ENCODE measurements around the gene ACADM. TPM values are rescaled to one million over a fixed set of nuclear protein-coding genes. Genes with fewer than 3 reads are reported as not detected.
"Not testable (repeated sequence)": the region's sequence is repeated elsewhere in the genome, so short reads cannot be mapped to it uniquely, and the experiment has no call there.

Gene ACADM
- polyA plus RNA-seq (2013, experiment 1 of 2) = 31.5 TPM
- polyA plus RNA-seq (2013, experiment 2 of 2) = 30.3 TPM

DNA sequence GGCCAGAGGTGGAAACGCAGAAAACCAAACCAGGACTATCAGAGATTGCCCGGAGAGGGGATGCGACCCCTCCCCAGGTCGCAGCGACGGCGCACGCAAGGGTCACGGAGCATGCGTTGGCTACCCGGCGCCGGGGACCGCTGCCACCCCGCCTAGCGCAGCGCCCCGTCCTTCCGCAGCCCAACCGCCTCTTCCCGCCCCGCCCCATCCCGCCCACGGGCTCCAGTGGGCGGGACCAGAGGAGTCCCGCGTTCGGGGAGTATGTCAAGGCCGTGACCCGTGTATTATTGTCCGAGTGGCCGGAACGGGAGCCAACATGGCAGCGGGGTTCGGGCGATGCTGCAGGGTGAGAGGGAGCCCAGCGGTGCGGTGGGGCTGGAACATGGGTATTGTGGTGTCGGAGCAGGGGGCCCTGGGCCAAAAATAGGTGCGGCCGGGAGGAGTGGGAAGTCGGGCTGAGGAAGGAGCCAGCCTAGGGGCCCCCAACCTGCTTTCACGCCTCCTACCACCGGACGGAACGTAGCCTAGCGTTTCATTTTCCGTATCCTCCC is at the start of gene ACADM:
Gene ACADM, plus strand, starts transcription at position 238 of the 551 bp plus-strand sequence. Its CDS starts 79 bp downstream, at position 317.
- H3K23ac ChIP-seq (ENCODE audit: low read depth, low read length, poor library complexity) = peak within 1 kb of the TSS; percentile 99
- H3K4me2 ChIP-seq (ENCODE audit: insufficient read depth, low read length, poor library complexity, severe bottlenecking) = peak within 1 kb of the TSS; percentile 45
- H2BK5ac ChIP-seq (ENCODE audit: low read length) = peak within 1 kb of the TSS; percentile 94
- H2BK12ac ChIP-seq (ENCODE audit: low read length) = no peak within 1 kb of the TSS
- peak within 1 kb of the TSS; percentile 71 for H3K14ac ChIP-seq (ENCODE audit: low read length)
- H3K27ac ChIP-seq (replicated peaks; ENCODE audit: low read length) = peak within 1 kb of the TSS; percentile 99
- peak within 1 kb of the TSS; percentile 17 for H4K8ac ChIP-seq (ENCODE audit: low read depth, low read length)
- peak; percentile 83 for DNase-seq (ENCODE audit: low spot score)
- H2BK15ac ChIP-seq (ENCODE audit: low read length) = peak within 1 kb of the TSS; percentile 64
- no peaks in the 10 kb centered on the region for H3K27me3 ChIP-seq (ENCODE audit: control insufficient read depth in 3 of 3, insufficient read depth in 3 of 3, low read depth in 1 of 3, low read length in 3 of 3)
- no CpG with 5 or more reads among the region's 48 CpGs for WGBS, 2 donors (ENCODE audit: extremely low coverage in 2 of 2, insufficient read length in 2 of 2, insufficient replicate concordance in 1 of 2)
- peaks cover 0 to 3% of the 10 kb centered on the region in 2 donors for H3K9me3 ChIP-seq (replicated peaks in 1 of 2; ENCODE audit: control insufficient read depth in 2 of 2, insufficient read depth in 1 of 2, low read depth in 1 of 2, low read length in 2 of 2)
- H2AK5ac ChIP-seq (ENCODE audit: low read depth, low read length) = no peak within 1 kb of the TSS
- H3K4me3 ChIP-seq (ENCODE audit: low read length in 2 of 2) = peak within 1 kb of the TSS; percentile 90 to 93
- peaks cover 0 to 9% of the 10 kb centered on the region in 2 donors for H3K36me3 ChIP-seq (replicated peaks in 1 of 2; ENCODE audit: control insufficient read depth in 2 of 2, insufficient read depth in 2 of 2, low read length in 2 of 2)
- H3K4me1 ChIP-seq (ENCODE audit: control insufficient read depth in 2 of 2, insufficient read depth in 1 of 2, low read depth in 1 of 2, low read length in 2 of 2) = peaks cover 1 to 6% of the 10 kb centered on the region in 2 donors
- H3K79me1 ChIP-seq (ENCODE audit: low read depth, low read length) = no peaks in the 10 kb centered on the region
- peak within 1 kb of the TSS; percentile 97 for H2AFZ ChIP-seq (ENCODE audit: low read length)
- no peak within 1 kb of the TSS for H2BK120ac ChIP-seq (ENCODE audit: low read depth, low read length)
- H4K91ac ChIP-seq (ENCODE audit: low read depth, low read length, poor library complexity) = no peak within 1 kb of the TSS
- H3K9ac ChIP-seq (ENCODE audit: low read depth, low read length, poor library complexity) = peak within 1 kb of the TSS; percentile 91
- H3K4ac ChIP-seq (ENCODE audit: low read length) = no peak within 1 kb of the TSS
- H3K18ac ChIP-seq (ENCODE audit: low read length) = peak within 1 kb of the TSS; percentile 99

DNA sequence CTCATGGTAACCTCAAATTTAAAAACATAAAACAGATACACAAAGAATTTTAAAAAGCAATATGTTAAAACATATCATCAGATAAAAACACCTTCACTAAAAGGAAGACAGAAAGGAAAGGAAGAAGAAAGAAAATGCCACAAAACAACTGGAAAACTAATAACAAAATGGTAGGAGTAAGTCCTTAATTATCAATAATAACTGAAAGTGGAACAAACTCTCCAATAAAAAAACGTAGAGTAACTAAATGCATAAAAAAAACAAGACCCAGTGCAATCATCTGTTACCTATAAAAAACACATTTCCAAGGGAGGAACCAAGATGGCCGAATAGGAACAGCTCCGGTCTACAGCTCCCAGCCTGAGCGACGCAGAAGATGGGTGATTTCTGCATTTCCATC is 47.1 kb upstream of the ACADM start:
- Histone ChIP-seq H2BK5ac (ENCODE audit: low read length) (no peak overlapping the region), H3K14ac (ENCODE audit: low read length) (no peak overlapping the region), H3K18ac (ENCODE audit: low read length) (no peak overlapping the region), H3K36me3 (replicated peaks in 1 of 2; ENCODE audit: control insufficient read depth in 2 of 2, insufficient read depth in 2 of 2, low read length in 2 of 2) (no peaks in the 10 kb centered on the region), H3K4me2 (ENCODE audit: insufficient read depth, low read length, poor library complexity, severe bottlenecking) (no peak overlapping the region), H2BK15ac (ENCODE audit: low read length) (no peak overlapping the region), H2BK120ac (ENCODE audit: low read depth, low read length) (no peak overlapping the region), H3K4ac (ENCODE audit: low read length) (no peak overlapping the region), H3K27ac (replicated peaks; ENCODE audit: low read length) (no peak overlapping the region), H3K9ac (ENCODE audit: low read depth, low read length, poor library complexity) (no peak overlapping the region), H2BK12ac (ENCODE audit: low read length) (no peak overlapping the region), H3K27me3 (ENCODE audit: control insufficient read depth in 3 of 3, insufficient read depth in 3 of 3, low read depth in 1 of 3, low read length in 3 of 3) (no peaks in the 10 kb centered on the region), H4K8ac (ENCODE audit: low read depth, low read length) (no peak overlapping the region), H4K91ac (ENCODE audit: low read depth, low read length, poor library complexity) (no peak overlapping the region), H3K4me1 (ENCODE audit: control insufficient read depth in 2 of 2, insufficient read depth in 1 of 2, low read depth in 1 of 2, low read length in 2 of 2) (peaks cover 3 to 4% of the 10 kb centered on the region in 2 donors), H3K4me3 (ENCODE audit: low read length in 2 of 2) (no peak overlapping the region), H3K23ac (ENCODE audit: low read depth, low read length, poor library complexity) (no peak overlapping the region), H3K9me3 (replicated peaks in 1 of 2; ENCODE audit: control insufficient read depth in 2 of 2, insufficient read depth in 1 of 2, low read depth in 1 of 2, low read length in 2 of 2) (peaks cover 0 to 2% of the 10 kb centered on the region in 2 donors), H2AK5ac (ENCODE audit: low read depth, low read length) (no peak overlapping the region), H3K79me1 (ENCODE audit: low read depth, low read length) (no peaks in the 10 kb centered on the region), H2AFZ (ENCODE audit: low read length) (peak overlapping the region; percentile 49)
- WGBS, 2 donors (ENCODE audit: extremely low coverage in 2 of 2, insufficient read length in 2 of 2, insufficient replicate concordance in 1 of 2) = no CpG with 5 or more reads among the region's 5 CpGs
- DNase-seq (ENCODE audit: low spot score) = no peak

DNA sequence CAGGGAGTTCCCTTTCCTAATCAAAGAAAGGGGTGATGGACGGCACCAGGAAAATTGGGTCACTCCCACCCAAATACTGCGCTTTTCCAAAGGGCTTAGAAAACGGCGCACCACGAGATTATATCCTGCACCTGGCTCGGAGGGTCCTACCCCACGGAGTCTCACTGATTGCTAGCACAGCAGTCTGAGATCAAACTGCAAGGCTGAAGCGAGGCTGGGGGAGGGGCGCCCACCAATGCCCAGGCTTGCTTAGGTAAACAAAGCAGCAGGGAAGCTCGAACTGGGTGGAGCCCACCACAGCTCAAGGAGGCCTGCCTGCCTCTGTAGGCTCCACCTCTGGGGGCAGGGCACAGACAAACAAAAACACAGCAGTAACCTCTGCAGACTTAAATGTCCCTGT is 46.5 kb upstream of the ACADM start:
- H3K4me1 ChIP-seq (ENCODE audit: control insufficient read depth in 2 of 2, insufficient read depth in 1 of 2, low read depth in 1 of 2, low read length in 2 of 2); H3K14ac ChIP-seq (ENCODE audit: low read length); H3K27me3 ChIP-seq (ENCODE audit: control insufficient read depth in 3 of 3, insufficient read depth in 3 of 3, low read depth in 1 of 3, low read length in 3 of 3); H2BK15ac ChIP-seq (ENCODE audit: low read length); H3K4ac ChIP-seq (ENCODE audit: low read length); H3K23ac ChIP-seq (ENCODE audit: low read depth, low read length, poor library complexity); H4K91ac ChIP-seq (ENCODE audit: low read depth, low read length, poor library complexity); H3K9ac ChIP-seq (ENCODE audit: low read depth, low read length, poor library complexity); H3K18ac ChIP-seq (ENCODE audit: low read length); H3K79me1 ChIP-seq (ENCODE audit: low read depth, low read length); DNase-seq (ENCODE audit: low spot score); H3K4me3 ChIP-seq (ENCODE audit: low read length in 2 of 2); H2BK12ac ChIP-seq (ENCODE audit: low read length); H3K27ac ChIP-seq (replicated peaks; ENCODE audit: low read length); H2AK5ac ChIP-seq (ENCODE audit: low read depth, low read length); H3K36me3 ChIP-seq (replicated peaks in 1 of 2; ENCODE audit: control insufficient read depth in 2 of 2, insufficient read depth in 2 of 2, low read length in 2 of 2); H3K9me3 ChIP-seq (replicated peaks in 1 of 2; ENCODE audit: control insufficient read depth in 2 of 2, insufficient read depth in 1 of 2, low read depth in 1 of 2, low read length in 2 of 2); H4K8ac ChIP-seq (ENCODE audit: low read depth, low read length); H2BK5ac ChIP-seq (ENCODE audit: low read length); H2BK120ac ChIP-seq (ENCODE audit: low read depth, low read length); H3K4me2 ChIP-seq (ENCODE audit: insufficient read depth, low read length, poor library complexity, severe bottlenecking): not testable (repeated sequence)
- H2AFZ ChIP-seq (ENCODE audit: low read length) = peak overlapping the region; percentile 49
- WGBS, 2 donors (ENCODE audit: extremely low coverage in 2 of 2, insufficient read length in 2 of 2, insufficient replicate concordance in 1 of 2) = no CpG with 5 or more reads among the region's 10 CpGs

DNA sequence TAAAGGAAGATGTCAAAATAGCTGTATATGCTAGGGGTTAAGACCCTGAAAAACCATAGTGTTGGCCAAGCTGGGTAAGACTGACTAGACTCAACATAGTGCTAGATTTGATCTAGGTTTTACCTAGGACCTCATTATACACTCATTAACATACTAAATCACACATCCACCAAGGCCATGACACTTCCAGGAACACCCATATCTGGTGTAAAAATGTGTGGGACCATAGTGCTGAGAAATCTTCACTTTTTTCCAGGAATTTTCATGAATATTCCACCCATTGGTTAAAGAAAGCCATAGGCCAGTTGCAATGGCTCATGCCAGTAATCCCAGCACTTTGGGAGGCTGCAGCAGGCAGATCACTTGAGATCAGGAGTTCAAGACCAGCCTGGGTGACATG is 34.0 kb upstream of the ACADM start:
- no peak overlapping the region for H3K23ac ChIP-seq (ENCODE audit: low read depth, low read length, poor library complexity)
- H2BK15ac ChIP-seq (ENCODE audit: low read length) = no peak overlapping the region
- H3K4me3 ChIP-seq (ENCODE audit: low read length in 2 of 2) = no peak overlapping the region
- no peak overlapping the region for H2AFZ ChIP-seq (ENCODE audit: low read length)
- H4K8ac ChIP-seq (ENCODE audit: low read depth, low read length) = no peak overlapping the region
- H2AK5ac ChIP-seq (ENCODE audit: low read depth, low read length) = no peak overlapping the region
- no peak overlapping the region for H2BK12ac ChIP-seq (ENCODE audit: low read length)
- no peak overlapping the region for H3K14ac ChIP-seq (ENCODE audit: low read length)
- H2BK120ac ChIP-seq (ENCODE audit: low read depth, low read length) = no peak overlapping the region
- no peak overlapping the region for H3K27ac ChIP-seq (replicated peaks; ENCODE audit: low read length)
- H3K9ac ChIP-seq (ENCODE audit: low read depth, low read length, poor library complexity) = no peak overlapping the region
- no peaks in the 10 kb centered on the region for H3K79me1 ChIP-seq (ENCODE audit: low read depth, low read length)
- DNase-seq (ENCODE audit: low spot score) = no peak
- H3K27me3 ChIP-seq (ENCODE audit: control insufficient read depth in 3 of 3, insufficient read depth in 3 of 3, low read depth in 1 of 3, low read length in 3 of 3) = peaks cover 0 to 5% (median 0%) of the 10 kb centered on the region in 3 experiments
- H3K9me3 ChIP-seq (replicated peaks in 1 of 2; ENCODE audit: control insufficient read depth in 2 of 2, insufficient read depth in 1 of 2, low read depth in 1 of 2, low read length in 2 of 2) = no peaks in the 10 kb centered on the region
- no peak overlapping the region for H3K18ac ChIP-seq (ENCODE audit: low read length)
- H3K36me3 ChIP-seq (replicated peaks in 1 of 2; ENCODE audit: control insufficient read depth in 2 of 2, insufficient read depth in 2 of 2, low read length in 2 of 2) = no peaks in the 10 kb centered on the region
- no peaks in the 10 kb centered on the region for H3K4me1 ChIP-seq (ENCODE audit: control insufficient read depth in 2 of 2, insufficient read depth in 1 of 2, low read depth in 1 of 2, low read length in 2 of 2)
- H3K4me2 ChIP-seq (ENCODE audit: insufficient read depth, low read length, poor library complexity, severe bottlenecking) = no peak overlapping the region
- no peak overlapping the region for H4K91ac ChIP-seq (ENCODE audit: low read depth, low read length, poor library complexity)
- H3K4ac ChIP-seq (ENCODE audit: low read length) = no peak overlapping the region
- H2BK5ac ChIP-seq (ENCODE audit: low read length) = no peak overlapping the region
